ENCODE results near the gene ZNF592. TPM values are rescaled to one million over a fixed set of nuclear protein-coding genes. Genes with fewer than 3 reads are reported as not detected.

Gene ZNF592
- total and polyA plus RNA-seq, 2 donors (not counting 3 experiments of a cell fraction or from before 2014, with no cell fraction given): 12.3 to 21.1 TPM

DNA sequence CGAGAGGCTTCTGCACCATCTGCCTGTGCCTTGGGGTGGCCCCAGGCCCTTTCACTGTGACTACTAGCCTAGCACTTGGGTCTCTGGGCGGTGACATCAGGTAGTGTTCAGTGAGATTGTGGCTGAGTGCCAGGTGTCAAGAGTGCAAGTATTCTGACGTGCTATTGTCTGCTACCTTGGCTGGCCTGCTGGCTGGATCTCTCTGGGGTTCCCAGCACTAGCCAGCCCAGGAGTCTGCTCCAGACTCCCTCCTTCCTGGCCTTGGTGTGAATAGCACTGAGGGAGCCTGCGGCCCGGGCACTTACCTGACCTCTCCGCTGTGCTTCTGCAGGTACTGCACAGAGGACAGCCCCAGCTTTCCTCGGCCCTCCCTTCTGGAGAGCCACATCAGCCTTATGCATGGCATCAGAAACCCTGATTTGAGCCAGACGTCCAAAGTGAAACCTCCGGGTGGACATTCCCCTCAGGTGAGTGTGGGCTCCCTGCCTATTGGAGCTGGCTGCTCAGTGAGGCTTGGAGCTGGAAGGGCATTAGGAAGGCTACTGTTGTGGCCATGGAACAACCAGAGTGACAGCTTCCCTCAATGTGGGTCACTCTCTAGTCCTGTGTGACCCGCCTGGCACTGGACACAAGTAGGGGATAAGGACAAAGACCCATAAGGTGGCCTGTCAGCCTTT is 51.3 kb downstream of the ZNF592 start:
- TF ChIP-seq POLR2AphosphoS5 (IDR thresholded peaks at IDR 0.05; ENCODE audit: insufficient read depth, low read depth, low read length) (no peak), FOS (IDR thresholded peaks at IDR 0.05; ENCODE audit: borderline replicate concordance, insufficient read depth, low read length) (no peak), JUN (IDR thresholded peaks at IDR 0.05; ENCODE audit: borderline replicate concordance, insufficient read depth, insufficient read length, low read depth) (no peak), GATA2 (IDR thresholded peaks at IDR 0.05; ENCODE audit: insufficient read depth, insufficient read length, low read depth, low read length) (no peak), MYC (IDR thresholded peaks at IDR 0.05; ENCODE audit: low read depth, low read length) (no peak), POLR2A (IDR thresholded peaks at IDR 0.05; ENCODE audit: low read depth, low read length) (no peak), EZH2 (IDR thresholded peaks at IDR 0.05; ENCODE audit: borderline replicate concordance, low read depth, low read length, severe bottlenecking) (no peak)
- TF ChIP-seq, protein P1, sequence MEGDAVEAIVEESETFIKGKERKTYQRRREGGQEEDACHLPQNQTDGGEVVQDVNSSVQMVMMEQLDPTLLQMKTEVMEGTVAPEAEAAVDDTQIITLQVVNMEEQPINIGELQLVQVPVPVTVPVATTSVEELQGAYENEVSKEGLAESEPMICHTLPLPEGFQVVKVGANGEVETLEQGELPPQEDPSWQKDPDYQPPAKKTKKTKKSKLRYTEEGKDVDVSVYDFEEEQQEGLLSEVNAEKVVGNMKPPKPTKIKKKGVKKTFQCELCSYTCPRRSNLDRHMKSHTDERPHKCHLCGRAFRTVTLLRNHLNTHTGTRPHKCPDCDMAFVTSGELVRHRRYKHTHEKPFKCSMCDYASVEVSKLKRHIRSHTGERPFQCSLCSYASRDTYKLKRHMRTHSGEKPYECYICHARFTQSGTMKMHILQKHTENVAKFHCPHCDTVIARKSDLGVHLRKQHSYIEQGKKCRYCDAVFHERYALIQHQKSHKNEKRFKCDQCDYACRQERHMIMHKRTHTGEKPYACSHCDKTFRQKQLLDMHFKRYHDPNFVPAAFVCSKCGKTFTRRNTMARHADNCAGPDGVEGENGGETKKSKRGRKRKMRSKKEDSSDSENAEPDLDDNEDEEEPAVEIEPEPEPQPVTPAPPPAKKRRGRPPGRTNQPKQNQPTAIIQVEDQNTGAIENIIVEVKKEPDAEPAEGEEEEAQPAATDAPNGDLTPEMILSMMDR (IDR thresholded peaks at IDR 0.05; ENCODE audit: extremely low read depth in 1 of 2, insufficient read depth in 1 of 2, low read depth in 1 of 2, low read length in 2 of 2): no peak
- TF ChIP-seq, protein P2, sequence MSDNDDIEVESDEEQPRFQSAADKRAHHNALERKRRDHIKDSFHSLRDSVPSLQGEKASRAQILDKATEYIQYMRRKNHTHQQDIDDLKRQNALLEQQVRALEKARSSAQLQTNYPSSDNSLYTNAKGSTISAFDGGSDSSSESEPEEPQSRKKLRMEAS (IDR thresholded peaks at IDR 0.05; ENCODE audit: insufficient read depth, insufficient read length): no peak
- H3K36me3 ChIP-seq (ENCODE audit: control insufficient read depth in 2 of 2, extremely low read depth in 1 of 2, insufficient read depth in 2 of 2, low read length in 2 of 2): peaks cover 19 to 35% of the 10 kb centered on the region in 2 experiments
- H3K9ac ChIP-seq (replicated peaks; ENCODE audit: extremely low read depth, insufficient read depth, low read length): no peak overlapping the region
- intact Hi-C loops (cut with micrococcal nuclease): no loop called here
- H2AFZ ChIP-seq (ENCODE audit: low read depth, low read length): no peak overlapping the region
- H3K27ac ChIP-seq (ENCODE audit: insufficient read depth, low read depth, low read length): no peak overlapping the region
- H3K4me3 ChIP-seq (replicated peaks in 1 of 3; ENCODE audit: insufficient read depth in 1 of 3, low read depth in 1 of 3, low read length in 3 of 3): no peak overlapping the region
- no TSS peak for BruUV-seq (replicated peaks)
- FAIRE-seq (no peak), DNase-seq (ENCODE audit: low read depth, low spot score) (no peak)
- no peaks in the 10 kb centered on the region for H3K79me2 ChIP-seq (ENCODE audit: control insufficient read depth, insufficient read depth, low read length)
- POLR2A ChIA-PET: no interaction called here
- H3K27me3 ChIP-seq (ENCODE audit: control insufficient read depth in 2 of 2, insufficient read depth in 2 of 2, low read length in 2 of 2): no peaks in the 10 kb centered on the region
- CTCF ChIA-PET: interaction anchor here (1.3 kb wide), 1 partner anchor 128 kb away, joined by 3 read pairs; no protein-coding TSS in a partner anchor
- no peaks in the 10 kb centered on the region for H3K9me3 ChIP-seq (replicated peaks; ENCODE audit: control insufficient read depth, insufficient read depth, low read length)
- H3K9me1 ChIP-seq (replicated peaks; ENCODE audit: control insufficient read depth, extremely low read depth, insufficient read depth, low read length): no peaks in the 10 kb centered on the region
- dilution Hi-C loops (cut with MboI; ENCODE audit: extremely low pct_ligation_motif_present, low sequenced_read_pairs): no loop called here
- no peak overlapping the region for H3K4me2 ChIP-seq (ENCODE audit: insufficient read depth, low read length)
- no peaks in the 10 kb centered on the region for H4K20me1 ChIP-seq (replicated peaks; ENCODE audit: control insufficient read depth, extremely low read depth, insufficient read depth, low read length)
- no peaks in the 10 kb centered on the region for H3K4me1 ChIP-seq (ENCODE audit: control insufficient read depth, extremely low read depth, insufficient read depth, low read length)
